ENCODE results near the gene BICDL1. TPM values are rescaled to one million over a fixed set of nuclear protein-coding genes. Genes with fewer than 3 reads are reported as not detected.

BICDL1 gene
- total RNA-seq, 4 donors from 2014 or later = 9.1 to 17.3 (median 12.0) TPM

GRCh38 chr12:120116792-120117651 is 128.0 kb downstream of the BICDL1 start:
- TF ChIP-seq POLR2A (IDR thresholded peaks at IDR 0.05) (peak; percentile 82 to 83), CTCF (IDR thresholded peaks at IDR 0.05) (peak in 1 of 6 experiments; percentile 8)
- H3K4me1 ChIP-seq = peaks cover 0 to 39% (median 8%) of the 10 kb centered on the region in 4 donors
- H3K9me3 ChIP-seq = no peaks in the 10 kb centered on the region
- H3K36me3 ChIP-seq = peaks cover 0 to 19% (median 0%) of the 10 kb centered on the region in 3 donors
- H3K4me3 ChIP-seq = peak overlapping the region; percentile 66 to 98 (median 76)
- H3K27me3 ChIP-seq = no peaks in the 10 kb centered on the region
- peak overlapping the region; percentile 92 to 97 (median 96) for H3K27ac ChIP-seq
- DNase-seq = peak; percentile 91 to 98 (median 97)

GRCh38 chr12:120117961-120118320 is 128.9 kb downstream of the BICDL1 start:
- Histone ChIP-seq H3K9me3 (no peaks in the 10 kb centered on the region), H3K4me1 (peaks cover 0 to 39% (median 12%) of the 10 kb centered on the region in 4 donors), H3K4me3 (peak overlapping the region; percentile 66 to 98 (median 76)), H3K36me3 (peaks cover 0 to 14% (median 0%) of the 10 kb centered on the region in 3 donors), H3K27ac (peak overlapping the region in 2 of 4 donors; percentile 92 to 97), H3K27me3 (no peaks in the 10 kb centered on the region)
- DNase-seq = no peak
- no peak for TF ChIP-seq CTCF (IDR thresholded peaks at IDR 0.05)
- TF ChIP-seq POLR2A (IDR thresholded peaks at IDR 0.05) = no peak

- TF ChIP-seq CTCF (IDR thresholded peaks at IDR 0.05) = no peak
- TF ChIP-seq POLR2A (IDR thresholded peaks at IDR 0.05) = no peak
- H3K27me3 ChIP-seq = no peaks in the 10 kb centered on the region
- H3K9me3 ChIP-seq = no peaks in the 10 kb centered on the region
- peaks cover 0 to 11% (median 0%) of the 10 kb centered on the region in 3 donors for H3K36me3 ChIP-seq
- H3K27ac ChIP-seq = peak overlapping the region in 1 of 4 donors; percentile 31
- peaks cover 0 to 39% (median 14%) of the 10 kb centered on the region in 4 donors for H3K4me1 ChIP-seq
- peak overlapping the region in 2 of 4 donors; percentile 86 to 98 for H3K4me3 ChIP-seq
- DNase-seq = no peak
Observed at GRCh38 chr12:120118321-120119061, 129.5 kb downstream of the BICDL1 start.

- TF ChIP-seq CTCF (IDR thresholded peaks at IDR 0.05) = no peak
- no peak for TF ChIP-seq POLR2A (IDR thresholded peaks at IDR 0.05)
- Histone ChIP-seq H3K27ac (no peak overlapping the region), H3K4me1 (peaks cover 0 to 32% (median 15%) of the 10 kb centered on the region in 4 donors)
Observed at GRCh38 chr12:120119271-120119973, 130.4 kb downstream of the BICDL1 start.

GRCh38 chr12:120121343-120121742 is 132.3 kb downstream of the BICDL1 start:
- Histone ChIP-seq H3K36me3 (no peaks in the 10 kb centered on the region), H3K4me3 (no peak overlapping the region), H3K27me3 (no peaks in the 10 kb centered on the region), H3K4me1 (peaks cover 0 to 16% (median 11%) of the 10 kb centered on the region in 4 donors), H3K9me3 (no peaks in the 10 kb centered on the region), H3K27ac (peak overlapping the region in 1 of 4 donors; percentile 55)
- no peak for DNase-seq
- no peak for TF ChIP-seq POLR2A (IDR thresholded peaks at IDR 0.05)

More at GRCh38 chr12:120119271-120119973, 130.4 kb downstream of the BICDL1 start:
- no peak for DNase-seq
- Histone ChIP-seq H3K27me3 (no peaks in the 10 kb centered on the region), H3K9me3 (no peaks in the 10 kb centered on the region), H3K4me3 (no peak overlapping the region), H3K36me3 (peaks cover 0 to 3% (median 0%) of the 10 kb centered on the region in 3 donors)
